Breast epithelium (tissue), 3 donors: ENCODE measurements around the gene CST9L.
"Not testable (repeated sequence)": the region's sequence is repeated elsewhere in the genome, so short reads cannot be mapped to it uniquely, and the experiment has no call there.

Source experiments
- CTCF ChIP-seq, 3 donors: fragments of 450-650 bp; IDR thresholded peaks; one replicate each; pipeline ENCODE4 v1.5.1; 2016 to 2017; ENCODE audit warnings: antibody characterized with exemption in 3 of 3, mild to moderate bottlenecking in 3 of 3, moderate library complexity in 3 of 3
- POLR2AphosphoS5 ChIP-seq, 3 donors: sonication (generic); formaldehyde crosslinking; IDR thresholded peaks; one replicate each; pipeline ENCODE4 v1.6.1; 2017; ENCODE audit warnings: antibody characterized with exemption in 3 of 3

GRCh38 chr20:23581833-23582232 lies 13.5 kb upstream of the CST9L start:
- not testable (repeated sequence) for TF ChIP-seq CTCF, POLR2AphosphoS5 (IDR thresholded peaks at IDR 0.05)
